NCI-H1417 treated with DMSO at 0.1 percent for 48 hours (cell line): ENCODE data around the gene PROCR.
"Not testable (repeated sequence)": the region's sequence is repeated elsewhere in the genome, so short reads cannot be mapped to it uniquely, and the experiment has no call there.

Source experiments
- DNase-seq: peaks from one replicate; lab custom pipeline; 2025; lab: John Stamatoyannopoulos, UW

The PROCR gene

GRCh38 chr20:35171753-35172433 lies at the start of gene PROCR:
PROCR (plus strand) TSS chr20:35172072; CDS start chr20:35172155, 83 bp downstream.
- no peak for DNase-seq

- no peak for DNase-seq
These were observed 49.0 kb upstream of the PROCR start for GRCh38 chr20:35122756-35123405.

GRCh38 chr20:35125753-35126152 lies 46.1 kb upstream of the PROCR start:
- DNase-seq: no peak

- DNase-seq: no peak
These were observed 42.2 kb upstream of the PROCR start for GRCh38 chr20:35129647-35130069.

GRCh38 chr20:35131934-35132333 lies 39.9 kb upstream of the PROCR start:
- no peak for DNase-seq

- DNase-seq: no peak
These were observed 38.8 kb upstream of the PROCR start for GRCh38 chr20:35133031-35133430.

GRCh38 chr20:35133735-35134134 lies 38.1 kb upstream of the PROCR start:
- DNase-seq: no peak

GRCh38 chr20:35134472-35134871 lies 37.4 kb upstream of the PROCR start:
- no peak for DNase-seq

- DNase-seq: no peak
These were observed 37.0 kb upstream of the PROCR start for GRCh38 chr20:35134880-35135279.

- no peak for DNase-seq
These were observed 35.8 kb upstream of the PROCR start for GRCh38 chr20:35135867-35136586.

- no peak for DNase-seq
These were observed 27.2 kb upstream of the PROCR start for GRCh38 chr20:35144694-35145093.

GRCh38 chr20:35145141-35145564 lies 26.7 kb upstream of the PROCR start:
- no peak for DNase-seq

GRCh38 chr20:35146299-35146919 lies 25.5 kb upstream of the PROCR start:
- DNase-seq: no peak

- DNase-seq: peak; percentile 81
These were observed 24.8 kb upstream of the PROCR start, which contains the start of gene EDEM2 for GRCh38 chr20:35146920-35147574. EDEM2 (minus strand) TSS chr20:35147336; CDS start chr20:35147258, 78 bp downstream.

GRCh38 chr20:35147575-35148071 lies 24.2 kb upstream of the PROCR start:
- not testable (repeated sequence) for DNase-seq

GRCh38 chr20:35150846-35151579 lies 20.9 kb upstream of the PROCR start:
- no peak for DNase-seq

GRCh38 chr20:35151736-35152135 lies 20.1 kb upstream of the PROCR start:
- no peak for DNase-seq

- no peak for DNase-seq
These were observed 15.9 kb upstream of the PROCR start for GRCh38 chr20:35155936-35156335.

- DNase-seq: no peak
These were observed 14.9 kb upstream of the PROCR start for GRCh38 chr20:35156978-35157377.

GRCh38 chr20:35160341-35160740 lies 11.5 kb upstream of the PROCR start:
- not testable (repeated sequence) for DNase-seq

GRCh38 chr20:35164531-35164930 lies 7.3 kb upstream of the PROCR start:
- DNase-seq: not testable (repeated sequence)
